HepG2 (cell line): ENCODE results near the gene MAPK6. TPM values are rescaled to one million over a fixed set of nuclear protein-coding genes. Genes with fewer than 3 reads are reported as not detected.

ENCODE experiments used
- AFF4 ChIP-seq: sonication (generic); formaldehyde crosslinking; IDR thresholded peaks from 2 replicates; pipeline ENCODE4 v1.4.0; 2020; ENCODE audit warnings: missing genetic modification reagents
- CERS6 ChIP-seq: sonication (generic); formaldehyde crosslinking; IDR thresholded peaks from 2 replicates; pipeline ENCODE4 v1.5.0; 2020; ENCODE audit warnings: missing genetic modification reagents
- CREB1 ChIP-seq, 2 experiments: fragments of 450-650 bp in 1 of 2; IDR thresholded peaks; 2 replicates each; pipeline ENCODE4 v1.6.1; 2016 to 2017; ENCODE audit warnings: control low read depth in 1 of 2, mild to moderate bottlenecking in 1 of 2, missing compliant biosample characterization in 1 of 2, missing genetic modification characterization in 1 of 2
- GMEB2 ChIP-seq: IDR thresholded peaks from 2 replicates; pipeline ENCODE4 v1.6.1; 2016; ENCODE audit warnings: missing biosample characterization, missing genetic modification reagents, low read depth
- GPN1 ChIP-seq: sonication (generic); formaldehyde crosslinking; IDR thresholded peaks from 2 replicates; pipeline ENCODE4 v1.5.1; 2020; ENCODE audit warnings: missing genetic modification reagents, borderline replicate concordance
- HNRNPLL ChIP-seq: fragments of 200-400 bp; formaldehyde crosslinking; IDR thresholded peaks from 2 replicates; pipeline ENCODE4 v1.6.1; 2017; ENCODE audit warnings: mild to moderate bottlenecking, low read depth, low read length; ENCODE audit not compliant: poor library complexity, severe bottlenecking
- KDM5B ChIP-seq: sonication (generic); formaldehyde crosslinking; IDR thresholded peaks from 2 replicates; pipeline ENCODE4 v1.4.0; 2020; ENCODE audit warnings: missing genetic modification reagents, mild to moderate bottlenecking, borderline replicate concordance
- MAZ ChIP-seq, 2 experiments: sonication (generic) in 1 of 2; formaldehyde crosslinking in 1 of 2; IDR thresholded peaks; 2 replicates each; pipeline versions ENCODE4 v1.5.0 to v1.6.1; 2012 to 2020; ENCODE audit warnings: low read depth in 2 of 2, mild to moderate bottlenecking in 2 of 2, borderline replicate concordance in 1 of 2, improper control_type of control experiment in 1 of 2, low read length in 1 of 2, missing genetic modification reagents in 1 of 2, moderate library complexity in 1 of 2
- MLLT10 ChIP-seq: sonication (generic); formaldehyde crosslinking; IDR thresholded peaks from 2 replicates; pipeline ENCODE4 v1.4.0; 2020; ENCODE audit warnings: missing genetic modification reagents
- PHB2 ChIP-seq: fragments of 450-650 bp; IDR thresholded peaks from 2 replicates; pipeline ENCODE4 v1.6.1; 2018; ENCODE audit not compliant: partially characterized antibody
- POLR2AphosphoS5 ChIP-seq: IDR thresholded peaks from 2 replicates; pipeline ENCODE4 v1.6.1; 2012; ENCODE audit warnings: low read depth, low read length
- PREB ChIP-seq: sonication (generic); formaldehyde crosslinking; IDR thresholded peaks from 2 replicates; pipeline ENCODE4 v1.4.0; 2020; ENCODE audit warnings: missing genetic modification reagents
- TAF1 ChIP-seq: sonication (generic); formaldehyde crosslinking; IDR thresholded peaks from 2 replicates; pipeline ENCODE4 v1.4.0; 2020; ENCODE audit warnings: missing genetic modification reagents
- TBP ChIP-seq: sonication (generic); formaldehyde crosslinking; IDR thresholded peaks from 2 replicates; pipeline ENCODE4 v1.5.0; 2020; ENCODE audit warnings: missing genetic modification reagents
- ZBTB25 ChIP-seq: IDR thresholded peaks from 2 replicates; pipeline ENCODE4 v1.6.1; 2018; ENCODE audit warnings: missing genetic modification reagents
- ZFY ChIP-seq: sonication (generic); formaldehyde crosslinking; IDR thresholded peaks from 2 replicates; pipeline ENCODE4 v1.4.0; 2020; ENCODE audit warnings: missing genetic modification reagents
- ZKSCAN5 ChIP-seq: sonication (generic); formaldehyde crosslinking; IDR thresholded peaks from 2 replicates; pipeline ENCODE4 v1.5.1; 2020; ENCODE audit warnings: mild to moderate bottlenecking, missing genetic modification reagents
- ZNF263 ChIP-seq: sonication (generic); formaldehyde crosslinking; IDR thresholded peaks from 2 replicates; pipeline ENCODE4 v1.4.0; 2020; ENCODE audit warnings: missing genetic modification reagents
- polyA plus RNA-seq, 8 experiments: library from polyadenylated mRNA; depleted of rRNA in 3 of 8; stranded (reverse) in 7 of 8; unstranded in 1 of 8; fragments of >200 nt; fragmentation: Illumina TruSeq in 4 of 8; extraction: Trizol in 4 of 8; gene quantifications; 2 replicates each; pipeline versions ENCODE4 v1.2.1 to v1.2.3, GENCODE V29; 2011 to 2016; ENCODE audit warnings: low read depth in 4 of 8, missing spikeins in 1 of 8, mixed read lengths in 1 of 8; ENCODE audit not compliant: insufficient read depth in 1 of 8
- total RNA-seq, 5 experiments: library from RNA; depleted of rRNA; stranded (reverse); fragments of >200 nt; fragmentation: Illumina TruSeq; extraction: Trizol; gene quantifications; 2 replicates each; pipeline ENCODE4 v1.2.3, GENCODE V29; 2016; ENCODE audit warnings: low read depth in 1 of 5
- TF ChIP-seq, protein P1 (sequence below): sonication (generic); formaldehyde crosslinking; IDR thresholded peaks from 2 replicates; pipeline ENCODE4 v1.4.0; 2020; ENCODE audit warnings: missing genetic modification reagents

Gene MAPK6
- total and polyA plus RNA-seq, 2 of the 13 experiments (the other 11 are each of a cell fraction or from before 2014, with no cell fraction given), result 89.5 to 99.7 TPM

DNA sequence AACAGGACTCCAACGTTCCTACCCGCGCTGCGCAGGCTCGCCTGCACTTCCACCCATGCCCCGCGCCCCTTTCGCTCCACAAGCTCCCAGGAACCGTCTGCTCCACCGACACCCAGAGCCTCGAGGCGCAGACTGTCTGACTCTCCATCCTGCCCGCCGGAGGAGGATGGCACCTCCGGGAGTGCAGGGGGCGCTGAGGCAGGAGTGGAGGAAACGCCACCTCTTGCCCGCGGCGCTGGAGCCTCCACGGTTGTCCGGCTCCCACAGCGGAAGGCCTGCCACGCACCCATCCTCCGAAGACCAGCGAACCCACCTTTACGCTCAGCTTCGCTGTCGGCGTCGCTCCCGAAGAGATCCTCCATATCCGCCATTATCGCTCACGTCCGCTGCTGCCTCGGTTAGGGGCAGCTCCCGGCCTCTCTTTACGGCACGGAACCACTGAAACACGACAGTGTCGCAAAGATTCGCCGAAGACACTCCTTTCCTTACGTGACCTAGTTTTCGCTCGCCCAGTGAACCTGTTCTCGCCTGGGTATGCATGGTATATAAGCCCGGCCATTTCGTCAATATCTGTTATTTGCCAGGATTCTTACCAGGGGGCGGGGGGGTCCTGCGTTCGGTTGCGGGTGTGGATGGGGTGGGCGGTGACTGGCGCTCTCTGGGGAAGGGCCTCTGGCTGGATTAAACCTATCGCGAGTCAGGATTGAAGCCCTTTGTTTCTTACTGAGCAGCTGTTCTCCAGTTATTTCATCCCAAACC is 47.5 kb upstream of the MAPK6 start, which contains the start of gene LEO1 (continued):
- TF ChIP-seq POLR2AphosphoS5 (peak; percentile 90), GMEB2 (no peak), PHB2 (no peak), ZFY (CRISPR knock-in tag) (peak; percentile 73; the same call in 1 of the 2 replicates), MAZ (IDR thresholded peaks at IDR 0.05; ENCODE audit: borderline replicate concordance, low read depth, low read length) (peak; percentile 22; the same call in 1 of the 2 replicates), MAZ (CRISPR knock-in tag; IDR thresholded peaks at IDR 0.05; ENCODE audit: low read depth) (peak; percentile 69; the same call in 1 of the 2 replicates), TBP (CRISPR knock-in tag) (no peak), GPN1 (CRISPR knock-in tag) (no peak), ZKSCAN5 (CRISPR knock-in tag) (peak; percentile 50; the same call in 1 of the 2 replicates), KDM5B (CRISPR knock-in tag) (peak; percentile 87), MLLT10 (CRISPR knock-in tag) (no peak), ZNF263 (CRISPR knock-in tag) (peak; percentile 49), TAF1 (CRISPR knock-in tag) (peak; percentile 95), CERS6 (no peak), PREB (CRISPR knock-in tag) (0 out of 2 replicates have a peak, but pooled peaks have one; percentile 25), HNRNPLL (peak; percentile 82), ZBTB25 (CRISPR knock-in tag) (no peak; the same call in 1 of the 2 replicates), CREB1 (IDR thresholded peaks at IDR 0.05) (peak; percentile 57; the same call in 1 of the 2 replicates), CREB1 (CRISPR knock-in tag; IDR thresholded peaks at IDR 0.05) (peak; percentile 75), AFF4 (CRISPR knock-in tag) (peak; percentile 78; the same call in 1 of the 2 replicates)
- TF ChIP-seq, protein P1, sequence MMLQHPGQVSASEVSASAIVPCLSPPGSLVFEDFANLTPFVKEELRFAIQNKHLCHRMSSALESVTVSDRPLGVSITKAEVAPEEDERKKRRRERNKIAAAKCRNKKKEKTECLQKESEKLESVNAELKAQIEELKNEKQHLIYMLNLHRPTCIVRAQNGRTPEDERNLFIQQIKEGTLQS (CRISPR knock-in tag), result peak; percentile 21; the same call in 1 of the 2 replicates
